Heart left ventricle (tissue), 16 donors: Measurements from ENCODE around the gene ARF4. TPM values are rescaled to one million over a fixed set of nuclear protein-coding genes. Genes with fewer than 3 reads are reported as not detected.

ENCODE experiments used
- ATAC-seq, 4 donors: fragments of 200-7000 bp; cut with Tn5 transposase; one replicate each; pipeline ENCODE4 v1.9.1; 2020 to 2022; ENCODE audit warnings: moderate library complexity in 4 of 4, mild to moderate bottlenecking in 3 of 4, moderate number of reproducible peaks in 1 of 4
- DNase-seq, 5 donors: peaks; one replicate each; pipeline ENCODE4 v3.0.0-alpha.2; 2020
- H3K27ac ChIP-seq, 12 donors: fragments of 200-600 bp; sonication (generic) in 4 of 12; one replicate each; pipeline versions ENCODE4 v1.5.0 to v1.8.0; 2016 to 2022; ENCODE audit warnings: mild to moderate bottlenecking in 2 of 12
- H3K27me3 ChIP-seq, 9 donors: fragments of 200-600 bp; sonication (generic) in 2 of 9; one replicate each; pipeline versions ENCODE4 v1.5.1 to v1.8.0; 2016 to 2022; ENCODE audit warnings: mild to moderate bottlenecking in 3 of 9
- H3K36me3 ChIP-seq, 9 donors: fragments of 200-600 bp; sonication (generic) in 2 of 9; one replicate each; pipeline versions ENCODE4 v1.5.0 to v1.8.0; 2018 to 2022; ENCODE audit warnings: mild to moderate bottlenecking in 2 of 9
- H3K4me1 ChIP-seq, 12 donors: fragments of 200-600 bp; sonication (generic) in 4 of 12; one replicate each; pipeline versions ENCODE4 v1.5.0 to v1.8.0; 2016 to 2022; ENCODE audit warnings: mild to moderate bottlenecking in 3 of 12
- H3K4me3 ChIP-seq, 12 donors: fragments of 200-600 bp; sonication (generic) in 4 of 12; one replicate each; pipeline versions ENCODE4 v1.5.0 to v1.8.0; 2017 to 2022; ENCODE audit warnings: mild to moderate bottlenecking in 9 of 12, moderate library complexity in 4 of 12
- H3K9me3 ChIP-seq, 12 donors: fragments of 200-600 bp; sonication (generic) in 4 of 12; one replicate each; pipeline versions ENCODE4 v1.5.0 to v1.8.0; 2016 to 2022; ENCODE audit warnings: mild to moderate bottlenecking in 1 of 12
- CTCF ChIP-seq, 12 donors: fragments of 200-600 bp; sonication (generic) in 4 of 12; IDR thresholded peaks; one replicate each; pipeline versions ENCODE4 v1.5.0 to v1.8.0; 2018 to 2022; ENCODE audit warnings: antibody characterized with exemption in 12 of 12, mild to moderate bottlenecking in 5 of 12
- POLR2A ChIP-seq, 2 donors: fragments of 450-650 bp; IDR thresholded peaks; one replicate each; pipeline ENCODE4 v1.6.1; 2017; ENCODE audit warnings: antibody characterized with exemption in 2 of 2, mild to moderate bottlenecking in 2 of 2, moderate library complexity in 2 of 2
- WGBS, 4 donors: extraction: QIAGEN DNeasy Blood & Tissue Kit in 2 of 4; methylation state at CpG; one replicate each; pipeline versions ENCODE4 v1.1.5 to v1.1.7; 2013 to 2018; 5-methylcytosine and 5-hydroxymethylcytosine counted together
- intact Hi-C, 10 donors: fragments of 100-400 bp; cut with DNase I; formaldehyde crosslinking; loops; one replicate each; pipeline versions ENCODE4 v1.11.1 to v1.14.2; 2022
- polyA plus RNA-seq, 2 donors: library from polyadenylated mRNA; stranded (reverse); fragments of 200-250 nt; gene quantifications; one replicate each; pipeline ENCODE4 v1.2.3, GENCODE V29; 2013
- total RNA-seq, 9 donors: library from RNA; depleted of rRNA in 2 of 9; stranded (reverse); fragments of >200 nt in 2 of 9; fragmentation: NEBNext Ultra II Directional in 3 of 9; extraction: Animal tissue kit (Norgen Biotek cat#: 25700) in 3 of 9; gene quantifications; one replicate each; pipeline versions ENCODE4 v1.1.0 to v1.2.4, GENCODE V29; 2016 to 2023
- donor health status: ischemic (EF 13 %, LVEDD 7.1; RV severe dilation, severe dysfunction).
- donor health status: healthy with polysubstance abuse.
- donor health status: DM: no; HTN: yes; CAD: no.
- donor health status: DM: no; HTN: no; CAD: no.
- donor health status: ischemic (EF 25% LVEDD 6.9; RV normal size, moderate dysfunction).
- donor health status: ischemic (EF 25% LVEDD 5.7; RV mildly dilated, moderate dysfunction).
- donor health status: healthy.
- donor health status: DM: yes; HTN: yes; CAD: no.
- donor health status: ischemic (EF 35%, LVEDD 5.7; RV mildly dilated, moderate dysfunction).
- donor health status: nonischemic (EF 11% LVEDD 7.7; RV severe dilation, severe dysfunction).
- donor health status: DM: yes; HTN: yes; CAD: no.
- donor health status: PGD.
- donor health status: ischemic (EF 29% LVEDD 5.4; RV normal size, mild dysfunction).
- donor health status: nonischemic (EF 23%, LVEDD 6.1; RV moderate dilation, normal function).

Gene ARF4
- total and polyA plus RNA-seq, 11 donors: 37.9 to 159 (median 74.6) TPM

GRCh38 chr3:57555738-57556458, 41.2 kb downstream of the ARF4 start, which contains the start of gene PDE12:
PDE12 (plus strand) TSS chr3:57556274; CDS start chr3:57556380, 106 bp downstream.
- Histone ChIP-seq H3K9me3 (no peaks in the 10 kb centered on the region), H3K4me3 (peak within 1 kb of the TSS; percentile 46 to 96 (median 88)), H3K27ac (peak within 1 kb of the TSS; percentile 60 to 94 (median 90)), H3K4me1 (peaks cover 0 to 41% (median 26%) of the 10 kb centered on the region in 12 donors), H3K36me3 (peaks cover 0 to 22% (median 19%) of the 10 kb centered on the region in 9 donors), H3K27me3 (no peaks in the 10 kb centered on the region)
- TF ChIP-seq CTCF (IDR thresholded peaks at IDR 0.05) (peak in 1 of 12 donors; percentile 5), POLR2A (IDR thresholded peaks at IDR 0.05) (peak in 1 of 2 donors; percentile 27)
- intact Hi-C loops: loop anchor here in 5 of 10 donors (1.0 to 5.0 kb wide), 3 partner anchors 41 kb away; partner anchors contain the start of gene ARF4 (in 5 of the 5)
- ATAC-seq (peak; percentile 95 to 96 (median 95)), DNase-seq (peak; percentile 83 to 90 (median 87))
- WGBS, 4 donors: 0 to 1% (median 1%) methylated on average over 43 to 54 of the region's 54 CpGs

- 24 to 39% (median 37%) methylated on average over 8 of the region's 8 CpGs for WGBS, 4 donors
- intact Hi-C loops: loop anchor here in 1 of 10 donors (5.0 kb wide), 1 partner anchor 42 kb away; the partner anchor contains the start of gene ARF4
- no peaks in the 10 kb centered on the region for H3K27me3 ChIP-seq
- DNase-seq (no peak), ATAC-seq (peak in 1 of 4 donors; percentile 11)
- peaks cover 0 to 39% (median 26%) of the 10 kb centered on the region in 12 donors for H3K4me1 ChIP-seq
- peak overlapping the region; percentile 60 to 94 (median 90) for H3K27ac ChIP-seq
- no peak for TF ChIP-seq POLR2A (IDR thresholded peaks at IDR 0.05)
- TF ChIP-seq CTCF (IDR thresholded peaks at IDR 0.05): no peak
- H3K9me3 ChIP-seq: no peaks in the 10 kb centered on the region
- peaks cover 0 to 16% (median 13%) of the 10 kb centered on the region in 9 donors for H3K36me3 ChIP-seq
- peak overlapping the region; percentile 46 to 96 (median 88) for H3K4me3 ChIP-seq
Measured at GRCh38 chr3:57555306-57555705, 41.8 kb downstream of the ARF4 start.

- DNase-seq: no peak
Measured at GRCh38 chr3:57546616-57547015, 50.5 kb downstream of the ARF4 start.

More at GRCh38 chr3:57546616-57547015, 50.5 kb downstream of the ARF4 start:
- ATAC-seq: no peak
- TF ChIP-seq CTCF (IDR thresholded peaks at IDR 0.05): no peak
- TF ChIP-seq POLR2A (IDR thresholded peaks at IDR 0.05): no peak
- Histone ChIP-seq H3K36me3 (no peaks in the 10 kb centered on the region), H3K4me1 (peaks cover 0 to 21% (median 10%) of the 10 kb centered on the region in 12 donors), H3K27ac (peak overlapping the region in 5 of 12 donors; percentile 58 to 75 (median 67)), H3K4me3 (no peak overlapping the region), H3K9me3 (no peaks in the 10 kb centered on the region), H3K27me3 (no peaks in the 10 kb centered on the region)
- intact Hi-C loops: no loop called here
- 78 to 90% (median 88%) methylated on average over 1 of the region's 1 CpG for WGBS, 4 donors
